Measurements from ENCODE around the gene EXOC5. TPM values are rescaled to one million over a fixed set of nuclear protein-coding genes. Genes with fewer than 3 reads are reported as not detected.
A peak's percentile ranks its signal among the peaks of the same experiment; 100 is the strongest.
"Not testable (repeated sequence)": the region's sequence is repeated elsewhere in the genome, so short reads cannot be mapped to it uniquely, and the experiment has no call there.

The EXOC5 gene
- total and polyA plus RNA-seq, 10 donors = 8.8 to 77.2 (median 55.7) TPM

GRCh38 chr14:57266065-57266464 is 2.6 kb downstream of the EXOC5 start:
- 8 to 19% (median 15%) methylated on average over 2 of the region's 2 CpGs for WGBS, 5 donors
- intact Hi-C loops (cut with DNase I; ENCODE audit: low total_unique reads) = loop anchor here (5.0 kb wide), 1 partner anchor 126 kb away; the partner anchor contains the start of gene NAA30
- peak overlapping the region in 7 of 8 donors; percentile 95 to 99 (median 98) for H3K27ac ChIP-seq

GRCh38 chr14:57262117-57262516 is 6.6 kb downstream of the EXOC5 start:
- Histone ChIP-seq H3K4me3 (no peak overlapping the region), H3K36me3 (peaks cover 0 to 7% (median 0%) of the 10 kb centered on the region in 6 donors), H3K9me3 (peaks cover 0 to 7% (median 5%) of the 10 kb centered on the region in 8 donors), H3K27ac (no peak overlapping the region), H3K4me1 (peaks cover 8 to 41% (median 24%) of the 10 kb centered on the region in 6 donors), H3K27me3 (replicated peaks in 1 of 7) (no peaks in the 10 kb centered on the region)
- DNase-seq = no peak
- intact Hi-C loops (cut with DNase I; ENCODE audit: low total_unique reads) = no loop called here
- no peak for TF ChIP-seq CTCF (IDR thresholded peaks at IDR 0.05 in 8 of 11, conservative IDR thresholded peaks at IDR 0.05 in 3 of 11)
- TF ChIP-seq POLR2AphosphoS5 (IDR thresholded peaks at IDR 0.05) = no peak

More at GRCh38 chr14:57266065-57266464, 2.6 kb downstream of the EXOC5 start:
- Histone ChIP-seq H3K27me3 (replicated peaks in 1 of 7) (no peaks in the 10 kb centered on the region), H3K36me3 (no peaks in the 10 kb centered on the region), H3K4me3 (peak overlapping the region in 2 of 8 donors; percentile 16 to 39), H3K4me1 (peaks cover 24 to 70% (median 48%) of the 10 kb centered on the region in 6 donors), H3K9me3 (no peaks in the 10 kb centered on the region)
- DNase-seq = no peak
- no peak for TF ChIP-seq POLR2A (IDR thresholded peaks at IDR 0.05)
- no peak for TF ChIP-seq POLR2AphosphoS5 (IDR thresholded peaks at IDR 0.05)
- TF ChIP-seq CTCF (IDR thresholded peaks at IDR 0.05 in 8 of 11, conservative IDR thresholded peaks at IDR 0.05 in 3 of 11) = no peak

- Histone ChIP-seq H3K4me3 (no peak overlapping the region), H3K36me3 (peaks cover 0 to 11% (median 0%) of the 10 kb centered on the region in 6 donors), H3K27me3 (replicated peaks in 1 of 7) (no peaks in the 10 kb centered on the region), H3K27ac (no peak overlapping the region), H3K4me1 (peaks cover 3 to 36% (median 19%) of the 10 kb centered on the region in 6 donors), H3K9me3 (peaks cover 0 to 7% (median 5%) of the 10 kb centered on the region in 8 donors)
- intact Hi-C loops (cut with DNase I; ENCODE audit: low total_unique reads) = no loop called here
- no peak for DNase-seq
- TF ChIP-seq POLR2A (IDR thresholded peaks at IDR 0.05) (no peak), POLR2AphosphoS5 (IDR thresholded peaks at IDR 0.05) (no peak), CTCF (IDR thresholded peaks at IDR 0.05 in 8 of 11, conservative IDR thresholded peaks at IDR 0.05 in 3 of 11) (no peak)
Observed at GRCh38 chr14:57261604-57262003, 7.1 kb downstream of the EXOC5 start.

- 91 to 100% (median 95%) methylated on average over 1 of the region's 1 CpG for WGBS, 5 donors
- intact Hi-C loops (cut with DNase I; ENCODE audit: low total_unique reads) = no loop called here
- Histone ChIP-seq H3K4me1 (peaks cover 0 to 25% (median 7%) of the 10 kb centered on the region in 6 donors), H3K27ac (no peak overlapping the region), H3K36me3 (peaks cover 0 to 17% (median 0%) of the 10 kb centered on the region in 6 donors), H3K27me3 (replicated peaks in 1 of 7) (no peaks in the 10 kb centered on the region), H3K9me3 (peaks cover 0 to 7% (median 5%) of the 10 kb centered on the region in 8 donors), H3K4me3 (no peak overlapping the region)
- TF ChIP-seq POLR2AphosphoS5 (IDR thresholded peaks at IDR 0.05) (no peak), CTCF (IDR thresholded peaks at IDR 0.05 in 8 of 11, conservative IDR thresholded peaks at IDR 0.05 in 3 of 11) (no peak), POLR2A (IDR thresholded peaks at IDR 0.05) (no peak)
- DNase-seq = no peak
Observed at GRCh38 chr14:57259672-57260071, 9.0 kb downstream of the EXOC5 start.

GRCh38 chr14:57258221-57258620 is 10.5 kb downstream of the EXOC5 start:
- H3K4me3 ChIP-seq; H3K27me3 ChIP-seq (replicated peaks in 1 of 7); H3K27ac ChIP-seq; H3K9me3 ChIP-seq; intact Hi-C loops (cut with DNase I; ENCODE audit: low total_unique reads); DNase-seq: not testable (repeated sequence)
- Histone ChIP-seq H3K4me1 (peaks cover 0 to 28% (median 6%) of the 10 kb centered on the region in 6 donors), H3K36me3 (peaks cover 0 to 17% (median 0%) of the 10 kb centered on the region in 6 donors)
- 90 to 96% (median 94%) methylated on average over 2 of the region's 2 CpGs for WGBS, 5 donors
